Osteoblast (primary cell): ENCODE measurements around the gene IVL. TPM values are rescaled to one million over a fixed set of nuclear protein-coding genes. Genes with fewer than 3 reads are reported as not detected.

Experiments used
- DNase-seq: peaks from one replicate; pipeline ENCODE4 v3.0.0; 2011; ENCODE audit warnings: low spot score, mixed read lengths; ENCODE audit not compliant: insufficient read length; ENCODE audit errors: missing footprints
- H2AFZ ChIP-seq: 2 replicates; pipeline ENCODE4 v1.6.0; 2011; ENCODE audit warnings: mild to moderate bottlenecking, low read length
- H3K27ac ChIP-seq: 2 replicates; pipeline ENCODE4 v1.5.1; 2011; ENCODE audit warnings: mild to moderate bottlenecking, low read depth, low read length, moderate library complexity
- H3K27me3 ChIP-seq: 2 replicates; pipeline ENCODE4 v1.6.0; 2012; ENCODE audit warnings: mild to moderate bottlenecking, control low read depth, inconsistent platforms, low read length, moderate library complexity; ENCODE audit not compliant: insufficient read depth
- H3K36me3 ChIP-seq: 2 replicates; pipeline ENCODE4 v1.5.1; 2011; ENCODE audit warnings: mild to moderate bottlenecking, low read length, control low read depth, moderate library complexity; ENCODE audit not compliant: insufficient read depth
- H3K4me1 ChIP-seq: 2 replicates; pipeline ENCODE4 v1.5.1; 2011; ENCODE audit warnings: mild to moderate bottlenecking, low read length, control low read depth, moderate library complexity; ENCODE audit not compliant: insufficient read depth
- H3K4me2 ChIP-seq: 2 replicates; pipeline ENCODE4 v1.6.0; 2011; ENCODE audit warnings: mild to moderate bottlenecking, low read length; ENCODE audit not compliant: insufficient read depth
- H3K4me3 ChIP-seq: fragments of 200-600 bp; sonication (generic); 3 replicates; pipeline ENCODE4 v1.5.1; 2012; ENCODE audit warnings: mild to moderate bottlenecking, low read length, inconsistent platforms; ENCODE audit not compliant: insufficient read depth
- H3K79me2 ChIP-seq: 2 replicates; pipeline ENCODE4 v1.6.0; 2012; ENCODE audit warnings: mild to moderate bottlenecking, low read length, control low read depth, inconsistent platforms; ENCODE audit not compliant: insufficient read depth
- H3K9me3 ChIP-seq: 2 replicates; pipeline ENCODE4 v1.5.1; 2011; ENCODE audit warnings: low read depth, low read length, control low read depth
- H4K20me1 ChIP-seq: 2 replicates; pipeline ENCODE4 v1.6.0; 2012; ENCODE audit warnings: mild to moderate bottlenecking, low read length, control low read depth; ENCODE audit not compliant: insufficient read depth
- CTCF ChIP-seq: IDR thresholded peaks from 2 replicates; pipeline ENCODE4 v1.5.1; 2011; ENCODE audit warnings: mild to moderate bottlenecking, low read depth, low read length, moderate library complexity; ENCODE audit errors: extremely low read depth
- total RNA-seq: library from RNA; depleted of rRNA; stranded (reverse); fragments of >200 nt; gene quantifications from 2 replicates; pipeline ENCODE4 v1.2.3, GENCODE V29; 2012

IVL gene
- total RNA-seq, 1 donor = not detected

GRCh38 chr1:152942161-152942560 lies 33.8 kb downstream of the IVL start:
- TF ChIP-seq CTCF = no peak
- no peak overlapping the region for H3K4me2 ChIP-seq
- H3K27me3 ChIP-seq = no peaks in the 10 kb centered on the region
- no peak overlapping the region for H3K27ac ChIP-seq
- H3K9me3 ChIP-seq = no peaks in the 10 kb centered on the region
- no peak overlapping the region for H3K4me3 ChIP-seq
- no peaks in the 10 kb centered on the region for H4K20me1 ChIP-seq
- H2AFZ ChIP-seq = no peak overlapping the region
- no peaks in the 10 kb centered on the region for H3K4me1 ChIP-seq
- H3K36me3 ChIP-seq = no peaks in the 10 kb centered on the region
- no peak for DNase-seq
- no peaks in the 10 kb centered on the region for H3K79me2 ChIP-seq

- no peak for DNase-seq
- no peaks in the 10 kb centered on the region for H3K9me3 ChIP-seq
- H3K4me2 ChIP-seq = no peak overlapping the region
- TF ChIP-seq CTCF = no peak
- H3K79me2 ChIP-seq = no peaks in the 10 kb centered on the region
- no peak overlapping the region for H3K4me3 ChIP-seq
- H3K4me1 ChIP-seq = no peaks in the 10 kb centered on the region
- H3K36me3 ChIP-seq = no peaks in the 10 kb centered on the region
- H2AFZ ChIP-seq = no peak overlapping the region
- H4K20me1 ChIP-seq = no peaks in the 10 kb centered on the region
- no peaks in the 10 kb centered on the region for H3K27me3 ChIP-seq
- H3K27ac ChIP-seq = no peak overlapping the region
Observed at GRCh38 chr1:152946248-152946647, 37.9 kb downstream of the IVL start.

GRCh38 chr1:152946651-152947256 lies 38.4 kb downstream of the IVL start, which contains the start of gene SPRR5:
SPRR5 (plus strand) TSS chr1:152947206; CDS start chr1:152948555, 1,349 bp downstream.
- no peaks in the 10 kb centered on the region for H4K20me1 ChIP-seq
- H3K9me3 ChIP-seq = no peaks in the 10 kb centered on the region
- H2AFZ ChIP-seq = no peak within 1 kb of the TSS
- H3K36me3 ChIP-seq = no peaks in the 10 kb centered on the region
- no peak for TF ChIP-seq CTCF
- H3K4me3 ChIP-seq = no peak within 1 kb of the TSS
- no peak within 1 kb of the TSS for H3K27ac ChIP-seq
- no peak for DNase-seq
- H3K79me2 ChIP-seq = no peaks in the 10 kb centered on the region
- no peak within 1 kb of the TSS for H3K4me2 ChIP-seq
- H3K27me3 ChIP-seq = no peaks in the 10 kb centered on the region
- H3K4me1 ChIP-seq = no peaks in the 10 kb centered on the region

- no peaks in the 10 kb centered on the region for H3K4me1 ChIP-seq
- DNase-seq = no peak
- no peak overlapping the region for H3K27ac ChIP-seq
- TF ChIP-seq CTCF = no peak
- H3K79me2 ChIP-seq = no peaks in the 10 kb centered on the region
- H3K4me2 ChIP-seq = no peak overlapping the region
- H3K27me3 ChIP-seq = no peaks in the 10 kb centered on the region
- H4K20me1 ChIP-seq = no peaks in the 10 kb centered on the region
- H2AFZ ChIP-seq = no peak overlapping the region
- no peaks in the 10 kb centered on the region for H3K9me3 ChIP-seq
- no peaks in the 10 kb centered on the region for H3K36me3 ChIP-seq
- H3K4me3 ChIP-seq = no peak overlapping the region
Observed at GRCh38 chr1:152951711-152952110, 43.4 kb downstream of the IVL start.
